Adrenal gland (tissue), 12 donors: ENCODE results near the gene AHCY. TPM values are rescaled to one million over a fixed set of nuclear protein-coding genes. Genes with fewer than 3 reads are reported as not detected.

Experiments
- DNase-seq, 7 donors: peaks; one replicate each; pipeline ENCODE4 v3.0.0-alpha.2; 2019 to 2020
- H3K27ac ChIP-seq, 5 donors: fragments of 200-600 bp; sonication (generic) in 4 of 5; 1 replicate in 3 of 5; 2 replicates in 2 of 5; pipeline versions ENCODE4 v1.5.1 to v1.8.0; 2016 to 2020; ENCODE audit warnings: mild to moderate bottlenecking in 1 of 5
- H3K27me3 ChIP-seq: fragments of 200-600 bp; 2 replicates; pipeline ENCODE4 v1.8.0; 2021
- H3K36me3 ChIP-seq, 2 donors: fragments of 200-600 bp; replicated peaks in 1 of 2; 1 replicate in 1 of 2; 2 replicates in 1 of 2; pipeline versions ENCODE4 v1.5.1 to v1.8.0; 2018 to 2022
- H3K4me1 ChIP-seq, 2 donors: fragments of 200-600 bp; replicated peaks in 1 of 2; 1 replicate in 1 of 2; 2 replicates in 1 of 2; pipeline versions ENCODE4 v1.5.1 to v1.8.0; 2018 to 2021
- H3K4me3 ChIP-seq, 4 donors: fragments of 200-600 bp; sonication (generic) in 3 of 4; one replicate each; pipeline ENCODE4 v1.5.1; 2016 to 2018
- H3K9me3 ChIP-seq, 3 donors: fragments of 200-600 bp; sonication (generic) in 1 of 3; replicated peaks in 1 of 3; 1 replicate in 2 of 3; 2 replicates in 1 of 3; pipeline versions ENCODE4 v1.5.1 to v1.8.0; 2016 to 2021
- CTCF ChIP-seq, 6 experiments: fragments of 450-650 bp in 4 of 6; fragments of 200-600 bp in 2 of 6; sonication (generic) in 1 of 6; IDR thresholded peaks; 1 replicate in 5 of 6; 2 replicates in 1 of 6; pipeline versions ENCODE4 v1.5.1 to v1.8.0; 2016 to 2021; ENCODE audit warnings: antibody characterized with exemption in 6 of 6, mild to moderate bottlenecking in 2 of 6, moderate library complexity in 1 of 6
- POLR2A ChIP-seq, 2 donors: fragments of 450-650 bp; IDR thresholded peaks; one replicate each; pipeline ENCODE4 v1.6.1; 2017; ENCODE audit warnings: antibody characterized with exemption in 2 of 2, mild to moderate bottlenecking in 2 of 2, moderate library complexity in 1 of 2
- WGBS, 4 donors: extraction: QIAGEN DNeasy Blood & Tissue Kit in 2 of 4; methylation state at CpG; one replicate each; pipeline versions ENCODE4 v1.1.5 to v1.1.7; 2013 to 2017; 5-methylcytosine and 5-hydroxymethylcytosine counted together
- intact Hi-C, 2 donors: fragments of 100-400 bp; cut with DNase I; formaldehyde crosslinking; loops; one replicate each; pipeline versions ENCODE4 v1.14.1 to v1.15.0; 2022 to 2023
- polyA plus RNA-seq, 3 donors: library from polyadenylated mRNA; stranded (reverse); fragments of 200-250 nt in 2 of 3; fragments of 350-450 nt in 1 of 3; fragmentation: Illumina TruSeq in 1 of 3; extraction: RNeasy Lipid Tissue Mini Kit (QIAGEN cat#74804) in 1 of 3; gene quantifications; one replicate each; pipeline ENCODE4 v1.2.3, GENCODE V29; 2013 to 2014
- total RNA-seq, 9 donors: library from RNA; depleted of rRNA in 4 of 9; stranded (reverse); fragments of >200 nt in 4 of 9; fragments of 120-200 nt in 1 of 9; fragmentation: NEBNext Ultra II Directional in 1 of 9; extraction: Animal tissue kit (Norgen Biotek cat#: 25700) in 1 of 9; gene quantifications; one replicate each; pipeline versions ENCODE4 v1.1.0 to v1.2.4, GENCODE V29; 2013 to 2023
- donor health status: healthy with polysubstance abuse.
- donor health status: Bipolar disorder and iron deficiency.
- donor health status: DM: yes; HTN: yes; CAD: no.
- donor health status: DM: no; HTN: no; CAD: no.
- donor health status: DM: no; HTN: no; CAD: no.
- donor health status: DM: yes; HTN: yes; CAD: no.

AHCY gene
- total and polyA plus RNA-seq, 12 donors, result 57.6 to 136 (median 73.4) TPM

- WGBS, 4 donors, result 85 to 92% (median 87%) methylated on average over 15 of the region's 15 CpGs
- no peak overlapping the region for H3K27ac ChIP-seq
These were observed 35.0 kb upstream of the AHCY start for GRCh38 chr20:34337982-34338726.

DNA sequence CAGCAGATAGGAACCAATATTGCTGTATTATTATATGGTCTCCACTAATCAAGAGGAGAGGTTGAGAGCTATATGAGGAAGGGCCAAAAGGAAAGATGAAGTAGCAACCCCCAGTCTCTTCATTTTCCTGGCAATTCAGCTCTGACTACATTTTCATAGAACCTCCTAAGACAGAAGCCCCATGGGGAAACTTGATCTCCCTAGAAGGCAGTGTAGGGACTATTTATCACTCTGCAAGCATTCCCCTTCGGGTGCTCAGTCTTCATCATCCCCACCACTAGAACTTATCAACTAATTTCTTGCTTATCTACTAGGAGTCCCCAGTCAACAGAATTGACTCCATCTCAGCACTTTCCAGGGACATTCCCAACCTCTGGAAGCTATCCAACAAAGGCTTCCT, 34.4 kb upstream of the AHCY start:
- H3K27ac ChIP-seq, result no peak overlapping the region
- H3K27me3 ChIP-seq, result no peaks in the 10 kb centered on the region
- no peaks in the 10 kb centered on the region for H3K36me3 ChIP-seq
- TF ChIP-seq CTCF (IDR thresholded peaks at IDR 0.05) (no peak), POLR2A (IDR thresholded peaks at IDR 0.05) (no peak)
- peaks cover 0 to 9% of the 10 kb centered on the region in 2 donors for H3K4me1 ChIP-seq
- intact Hi-C loops, result no loop called here
- 33 to 57% (median 47%) methylated on average over 1 of the region's 1 CpG for WGBS, 4 donors
- DNase-seq, result no peak
- H3K9me3 ChIP-seq, result no peaks in the 10 kb centered on the region
- H3K4me3 ChIP-seq, result no peak overlapping the region

More at GRCh38 chr20:34337982-34338726, 35.0 kb upstream of the AHCY start:
- no peak for TF ChIP-seq CTCF (IDR thresholded peaks at IDR 0.05)
- no peak for TF ChIP-seq POLR2A (IDR thresholded peaks at IDR 0.05)
- Histone ChIP-seq H3K36me3 (no peaks in the 10 kb centered on the region), H3K9me3 (no peaks in the 10 kb centered on the region), H3K4me1 (peaks cover 0 to 9% of the 10 kb centered on the region in 2 donors), H3K4me3 (no peak overlapping the region), H3K27me3 (no peaks in the 10 kb centered on the region)
- intact Hi-C loops, result no loop called here
- DNase-seq, result no peak

- intact Hi-C loops, result no loop called here
- Histone ChIP-seq H3K27me3 (no peaks in the 10 kb centered on the region), H3K9me3 (no peaks in the 10 kb centered on the region), H3K36me3 (no peaks in the 10 kb centered on the region), H3K4me1 (peaks cover 0 to 9% of the 10 kb centered on the region in 2 donors), H3K4me3 (no peak overlapping the region), H3K27ac (no peak overlapping the region)
- peak in 3 of 7 donors; percentile 26 to 46 (median 27) for DNase-seq
- 72 to 98% (median 77%) methylated on average over 4 to 5 of the region's 5 CpGs for WGBS, 4 donors
- TF ChIP-seq POLR2A (IDR thresholded peaks at IDR 0.05) (no peak), CTCF (IDR thresholded peaks at IDR 0.05) (no peak)
These were observed 31.7 kb upstream of the AHCY start for GRCh38 chr20:34334654-34335407.

- no peak overlapping the region for H3K4me3 ChIP-seq
- H3K36me3 ChIP-seq, result no peaks in the 10 kb centered on the region
- DNase-seq, result no peak
- no peaks in the 10 kb centered on the region for H3K9me3 ChIP-seq
- H3K27me3 ChIP-seq, result no peaks in the 10 kb centered on the region
- peaks cover 0 to 9% of the 10 kb centered on the region in 2 donors for H3K4me1 ChIP-seq
- 86 to 90% (median 88%) methylated on average over 4 of the region's 4 CpGs for WGBS, 4 donors
- H3K27ac ChIP-seq, result no peak overlapping the region
- intact Hi-C loops, result no loop called here
- no peak for TF ChIP-seq POLR2A (IDR thresholded peaks at IDR 0.05)
- TF ChIP-seq CTCF (IDR thresholded peaks at IDR 0.05), result no peak
These were observed 30.6 kb upstream of the AHCY start for GRCh38 chr20:34333786-34334185.
